GM12878 (cell line): ENCODE data around the gene EFCAB8. TPM values are rescaled to one million over a fixed set of nuclear protein-coding genes. Genes with fewer than 3 reads are reported as not detected.

Experiments used
- ASH2L ChIP-seq: fragments of 300-600, 200-600 bp; sonication (generic); IDR thresholded peaks from 2 replicates; pipeline ENCODE4 v1.6.1; 2017; ENCODE audit warnings: low read depth, mild to moderate bottlenecking, borderline replicate concordance
- BHLHE40 ChIP-seq, 2 experiments: fragments of 450-650 bp in 1 of 2; IDR thresholded peaks; 2 replicates each; pipeline ENCODE4 v1.6.1; 2011 to 2017; ENCODE audit warnings: low read depth in 2 of 2, borderline replicate concordance in 1 of 2, improper control_type of control experiment in 1 of 2, low read length in 1 of 2, mild to moderate bottlenecking in 1 of 2
- BRCA1 ChIP-seq: IDR thresholded peaks from 2 replicates; pipeline ENCODE4 v1.6.1; 2011; ENCODE audit warnings: low read depth, low read length, improper control_type of control experiment
- FOS ChIP-seq: IDR thresholded peaks from 3 replicates; pipeline ENCODE4 v1.6.1; 2011; ENCODE audit warnings: borderline replicate concordance; ENCODE audit not compliant: insufficient read length; ENCODE audit errors: extremely low read depth
- FOXM1 ChIP-seq: IDR thresholded peaks from 2 replicates; pipeline ENCODE4 v1.6.1; 2012; ENCODE audit warnings: low read depth, mild to moderate bottlenecking, inconsistent platforms, low read length, moderate library complexity
- IRF4 ChIP-seq: IDR thresholded peaks from 2 replicates; pipeline ENCODE4 v1.6.1; 2011; ENCODE audit warnings: low read depth, low read length
- NBN ChIP-seq: fragments of 450-650 bp; IDR thresholded peaks from 2 replicates; pipeline ENCODE4 v1.6.1; 2016
- NFXL1 ChIP-seq: fragments of 450-650 bp; IDR thresholded peaks from 2 replicates; pipeline ENCODE4 v1.6.1; 2017; ENCODE audit warnings: antibody characterized with exemption, mild to moderate bottlenecking, borderline replicate concordance
- PML ChIP-seq: IDR thresholded peaks from 2 replicates; pipeline ENCODE4 v1.6.1; 2012; ENCODE audit warnings: low read length, inconsistent platforms
- STAT1 ChIP-seq: fragments of 450-650 bp; conservative IDR thresholded peaks from 2 replicates; pipeline ENCODE4 v1.6.1; 2014; ENCODE audit warnings: antibody characterized with exemption, mild to moderate bottlenecking
- ZNF217 ChIP-seq: fragments of 450-650 bp; IDR thresholded peaks from 2 replicates; pipeline ENCODE4 v1.6.1; 2017; ENCODE audit warnings: antibody characterized with exemption, mild to moderate bottlenecking
- polyA plus RNA-seq, 11 experiments: library from polyadenylated mRNA; depleted of rRNA in 4 of 11; unstranded in 6 of 11; stranded (reverse) in 5 of 11; fragments of >200 nt; fragmentation: Nextera tagmentation in 4 of 11; fragmentation: Illumina TruSeq in 1 of 11; extraction: Ambion mirVana in 4 of 11; extraction: Trizol in 1 of 11; gene quantifications; 1 replicate in 1 of 11; 2 replicates in 10 of 11; pipeline versions ENCODE4 v1.2.1 to v1.2.3, GENCODE V29; 2011 to 2016; ENCODE audit warnings: inconsistent platforms in 2 of 11, missing spikeins in 2 of 11, low read depth in 1 of 11
- total RNA-seq, 4 experiments: library from RNA; depleted of rRNA in 3 of 4; stranded (reverse); fragments of >200 nt in 3 of 4; fragmentation: Illumina TruSeq in 1 of 4; extraction: Trizol in 1 of 4; gene quantifications; 2 replicates each; pipeline versions ENCODE4 v1.2.1 to v1.2.3, GENCODE V29; 2013 to 2021
- TF ChIP-seq, protein P1 (sequence below): fragments of 450-650 bp; IDR thresholded peaks from 2 replicates; pipeline ENCODE4 v1.6.1; 2017; ENCODE audit warnings: borderline replicate concordance
- TF ChIP-seq, protein P2 (sequence below): fragments of 450-650 bp; formaldehyde crosslinking; IDR thresholded peaks from 2 replicates; pipeline ENCODE4 v1.4.0; 2020; ENCODE audit warnings: mild to moderate bottlenecking, moderate library complexity
- TF ChIP-seq, protein P3 (sequence below): fragments of 450-650 bp; IDR thresholded peaks from 2 replicates; pipeline ENCODE4 v1.6.1; 2018; ENCODE audit warnings: mild to moderate bottlenecking, low read depth, moderate library complexity; ENCODE audit not compliant: partially characterized antibody
- TF ChIP-seq, protein P4 (sequence below): IDR thresholded peaks from 2 replicates; pipeline ENCODE4 v1.6.1; 2011; ENCODE audit warnings: low read depth, low read length, improper control_type of control experiment, borderline replicate concordance
- TF ChIP-seq, protein P5 (sequence below): fragments of 450-650 bp; formaldehyde crosslinking; IDR thresholded peaks from 2 replicates; pipeline ENCODE4 v1.4.0; 2022; ENCODE audit warnings: mild to moderate bottlenecking, moderate library complexity

EFCAB8 gene
- total and polyA plus RNA-seq, 10 of the 15 experiments (the other 5 are each of a cell fraction or from before 2014, with no cell fraction given): 0.04 to 0.18 (median 0.06) TPM; not detected in 4

DNA sequence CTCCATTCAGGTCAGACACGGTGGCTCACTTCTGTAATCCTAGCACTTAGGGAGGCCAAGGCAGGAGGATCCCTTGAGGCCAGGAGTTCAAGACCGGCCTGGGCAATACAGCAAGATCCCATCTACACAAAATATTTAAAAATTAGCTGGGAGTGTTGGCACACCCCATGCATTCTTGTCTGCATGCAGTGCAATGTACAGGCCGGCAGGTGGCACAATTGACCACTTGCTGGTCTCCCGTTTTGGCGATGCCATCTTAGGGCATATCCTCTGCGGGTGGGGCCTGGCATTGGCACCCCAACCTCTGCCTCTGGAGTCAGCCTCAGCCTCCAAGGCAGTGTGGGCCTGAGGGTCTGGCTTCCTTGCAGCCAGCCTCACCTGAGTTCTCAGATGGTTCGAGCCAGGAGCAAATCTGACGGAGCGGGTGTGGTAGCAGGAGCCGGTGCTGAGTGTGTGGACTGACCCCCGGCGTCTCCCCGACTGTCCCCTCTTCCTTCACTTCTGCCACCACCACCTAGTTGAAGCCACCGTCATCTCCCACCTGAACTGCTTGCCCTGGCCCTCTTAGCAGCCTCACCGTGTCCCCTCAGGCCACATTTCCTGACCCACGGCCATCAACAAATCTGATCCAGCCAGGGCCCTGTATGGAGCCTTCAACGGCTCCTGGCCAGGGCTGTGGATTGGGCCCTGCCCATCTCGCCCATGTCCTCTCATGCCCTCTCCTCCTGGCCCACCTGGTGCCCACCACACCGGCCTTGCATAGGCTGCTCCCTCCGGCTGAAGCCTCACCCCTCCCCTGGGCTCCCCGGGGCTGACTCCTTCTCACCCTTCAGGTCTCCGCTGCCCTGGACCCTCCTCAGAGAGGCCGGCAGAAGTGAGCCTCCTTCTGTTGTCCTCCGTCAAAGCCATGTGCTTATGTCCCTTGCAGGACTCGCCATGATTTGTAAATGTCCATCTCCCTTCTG lies 44.0 kb downstream of the EFCAB8 start (continued):
- TF ChIP-seq ASH2L (no peak), FOS (no peak), BRCA1 (no peak), IRF4 (peak; percentile 19; the same call in 1 of the 2 replicates), NBN (no peak), STAT1 (no peak), NFXL1 (no peak), FOXM1 (no peak), PML (no peak), BHLHE40 (IDR thresholded peaks at IDR 0.05; ENCODE audit: borderline replicate concordance in 1 of 2, low read depth in 2 of 2, low read length in 1 of 2) (no peak), ZNF217 (no peak)
- TF ChIP-seq, protein P1, sequence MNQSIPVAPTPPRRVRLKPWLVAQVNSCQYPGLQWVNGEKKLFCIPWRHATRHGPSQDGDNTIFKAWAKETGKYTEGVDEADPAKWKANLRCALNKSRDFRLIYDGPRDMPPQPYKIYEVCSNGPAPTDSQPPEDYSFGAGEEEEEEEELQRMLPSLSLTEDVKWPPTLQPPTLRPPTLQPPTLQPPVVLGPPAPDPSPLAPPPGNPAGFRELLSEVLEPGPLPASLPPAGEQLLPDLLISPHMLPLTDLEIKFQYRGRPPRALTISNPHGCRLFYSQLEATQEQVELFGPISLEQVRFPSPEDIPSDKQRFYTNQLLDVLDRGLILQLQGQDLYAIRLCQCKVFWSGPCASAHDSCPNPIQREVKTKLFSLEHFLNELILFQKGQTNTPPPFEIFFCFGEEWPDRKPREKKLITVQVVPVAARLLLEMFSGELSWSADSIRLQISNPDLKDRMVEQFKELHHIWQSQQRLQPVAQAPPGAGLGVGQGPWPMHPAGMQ: no peak
- TF ChIP-seq, protein P2, sequence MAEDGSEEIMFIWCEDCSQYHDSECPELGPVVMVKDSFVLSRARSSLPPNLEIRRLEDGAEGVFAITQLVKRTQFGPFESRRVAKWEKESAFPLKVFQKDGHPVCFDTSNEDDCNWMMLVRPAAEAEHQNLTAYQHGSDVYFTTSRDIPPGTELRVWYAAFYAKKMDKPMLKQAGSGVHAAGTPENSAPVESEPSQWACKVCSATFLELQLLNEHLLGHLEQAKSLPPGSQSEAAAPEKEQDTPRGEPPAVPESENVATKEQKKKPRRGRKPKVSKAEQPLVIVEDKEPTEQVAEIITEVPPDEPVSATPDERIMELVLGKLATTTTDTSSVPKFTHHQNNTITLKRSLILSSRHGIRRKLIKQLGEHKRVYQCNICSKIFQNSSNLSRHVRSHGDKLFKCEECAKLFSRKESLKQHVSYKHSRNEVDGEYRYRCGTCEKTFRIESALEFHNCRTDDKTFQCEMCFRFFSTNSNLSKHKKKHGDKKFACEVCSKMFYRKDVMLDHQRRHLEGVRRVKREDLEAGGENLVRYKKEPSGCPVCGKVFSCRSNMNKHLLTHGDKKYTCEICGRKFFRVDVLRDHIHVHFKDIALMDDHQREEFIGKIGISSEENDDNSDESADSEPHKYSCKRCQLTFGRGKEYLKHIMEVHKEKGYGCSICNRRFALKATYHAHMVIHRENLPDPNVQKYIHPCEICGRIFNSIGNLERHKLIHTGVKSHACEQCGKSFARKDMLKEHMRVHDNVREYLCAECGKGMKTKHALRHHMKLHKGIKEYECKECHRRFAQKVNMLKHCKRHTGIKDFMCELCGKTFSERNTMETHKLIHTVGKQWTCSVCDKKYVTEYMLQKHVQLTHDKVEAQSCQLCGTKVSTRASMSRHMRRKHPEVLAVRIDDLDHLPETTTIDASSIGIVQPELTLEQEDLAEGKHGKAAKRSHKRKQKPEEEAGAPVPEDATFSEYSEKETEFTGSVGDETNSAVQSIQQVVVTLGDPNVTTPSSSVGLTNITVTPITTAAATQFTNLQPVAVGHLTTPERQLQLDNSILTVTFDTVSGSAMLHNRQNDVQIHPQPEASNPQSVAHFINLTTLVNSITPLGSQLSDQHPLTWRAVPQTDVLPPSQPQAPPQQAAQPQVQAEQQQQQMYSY (CRISPR knock-in tag): no peak
- TF ChIP-seq, protein P3, sequence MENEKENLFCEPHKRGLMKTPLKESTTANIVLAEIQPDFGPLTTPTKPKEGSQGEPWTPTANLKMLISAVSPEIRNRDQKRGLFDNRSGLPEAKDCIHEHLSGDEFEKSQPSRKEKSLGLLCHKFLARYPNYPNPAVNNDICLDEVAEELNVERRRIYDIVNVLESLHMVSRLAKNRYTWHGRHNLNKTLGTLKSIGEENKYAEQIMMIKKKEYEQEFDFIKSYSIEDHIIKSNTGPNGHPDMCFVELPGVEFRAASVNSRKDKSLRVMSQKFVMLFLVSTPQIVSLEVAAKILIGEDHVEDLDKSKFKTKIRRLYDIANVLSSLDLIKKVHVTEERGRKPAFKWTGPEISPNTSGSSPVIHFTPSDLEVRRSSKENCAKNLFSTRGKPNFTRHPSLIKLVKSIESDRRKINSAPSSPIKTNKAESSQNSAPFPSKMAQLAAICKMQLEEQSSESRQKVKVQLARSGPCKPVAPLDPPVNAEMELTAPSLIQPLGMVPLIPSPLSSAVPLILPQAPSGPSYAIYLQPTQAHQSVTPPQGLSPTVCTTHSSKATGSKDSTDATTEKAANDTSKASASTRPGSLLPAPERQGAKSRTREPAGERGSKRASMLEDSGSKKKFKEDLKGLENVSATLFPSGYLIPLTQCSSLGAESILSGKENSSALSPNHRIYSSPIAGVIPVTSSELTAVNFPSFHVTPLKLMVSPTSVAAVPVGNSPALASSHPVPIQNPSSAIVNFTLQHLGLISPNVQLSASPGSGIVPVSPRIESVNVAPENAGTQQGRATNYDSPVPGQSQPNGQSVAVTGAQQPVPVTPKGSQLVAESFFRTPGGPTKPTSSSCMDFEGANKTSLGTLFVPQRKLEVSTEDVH: no peak
- TF ChIP-seq, protein P4, sequence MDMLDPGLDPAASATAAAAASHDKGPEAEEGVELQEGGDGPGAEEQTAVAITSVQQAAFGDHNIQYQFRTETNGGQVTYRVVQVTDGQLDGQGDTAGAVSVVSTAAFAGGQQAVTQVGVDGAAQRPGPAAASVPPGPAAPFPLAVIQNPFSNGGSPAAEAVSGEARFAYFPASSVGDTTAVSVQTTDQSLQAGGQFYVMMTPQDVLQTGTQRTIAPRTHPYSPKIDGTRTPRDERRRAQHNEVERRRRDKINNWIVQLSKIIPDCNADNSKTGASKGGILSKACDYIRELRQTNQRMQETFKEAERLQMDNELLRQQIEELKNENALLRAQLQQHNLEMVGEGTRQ: no peak
- TF ChIP-seq, protein P5, sequence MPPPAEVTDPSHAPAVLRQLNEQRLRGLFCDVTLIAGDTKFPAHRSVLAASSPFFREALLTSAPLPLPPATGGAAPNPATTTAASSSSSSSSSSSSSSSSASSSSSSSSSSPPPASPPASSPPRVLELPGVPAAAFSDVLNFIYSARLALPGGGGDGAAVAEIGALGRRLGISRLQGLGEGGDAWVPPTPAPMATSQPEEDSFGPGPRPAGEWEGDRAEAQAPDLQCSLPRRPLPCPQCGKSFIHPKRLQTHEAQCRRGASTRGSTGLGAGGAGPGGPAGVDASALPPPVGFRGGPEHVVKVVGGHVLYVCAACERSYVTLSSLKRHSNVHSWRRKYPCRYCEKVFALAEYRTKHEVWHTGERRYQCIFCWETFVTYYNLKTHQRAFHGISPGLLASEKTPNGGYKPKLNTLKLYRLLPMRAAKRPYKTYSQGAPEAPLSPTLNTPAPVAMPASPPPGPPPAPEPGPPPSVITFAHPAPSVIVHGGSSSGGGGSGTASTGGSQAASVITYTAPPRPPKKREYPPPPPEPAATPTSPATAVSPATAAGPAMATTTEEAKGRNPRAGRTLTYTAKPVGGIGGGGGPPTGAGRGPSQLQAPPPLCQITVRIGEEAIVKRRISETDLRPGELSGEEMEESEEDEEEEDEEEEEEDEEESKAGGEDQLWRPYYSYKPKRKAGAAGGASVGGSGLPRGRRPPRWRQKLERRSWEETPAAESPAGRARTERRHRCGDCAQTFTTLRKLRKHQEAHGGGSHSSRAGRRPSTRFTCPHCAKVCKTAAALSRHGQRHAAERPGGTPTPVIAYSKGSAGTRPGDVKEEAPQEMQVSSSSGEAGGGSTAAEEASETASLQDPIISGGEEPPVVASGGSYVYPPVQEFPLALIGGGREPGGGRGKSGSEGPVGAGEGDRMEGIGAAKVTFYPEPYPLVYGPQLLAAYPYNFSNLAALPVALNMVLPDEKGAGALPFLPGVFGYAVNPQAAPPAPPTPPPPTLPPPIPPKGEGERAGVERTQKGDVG (CRISPR knock-in tag): no peak
